ENCODE measurements around the gene ARHGAP24.

- TF ChIP-seq CTCF (IDR thresholded peaks at IDR 0.05) (no peak), POLR2A (IDR thresholded peaks at IDR 0.05) (no peak), POLR2AphosphoS5 (IDR thresholded peaks at IDR 0.05) (no peak)
Observed at GRCh38 chr4:85510632-85510984, 35.7 kb downstream of the ARHGAP24 start.

All from breast epithelium (tissue), 3 donors.